Activated CD4-positive, CD25-positive, alpha-beta regulatory T cell (primary cell): Measurements from ENCODE around the gene OR1F1.
"Not testable (repeated sequence)": the region's sequence is repeated elsewhere in the genome, so short reads cannot be mapped to it uniquely, and the experiment has no call there.

Source experiments
- DNase-seq, 4 experiments: peaks; one replicate each; lab custom pipeline; 2025; lab: John Stamatoyannopoulos, UW

The OR1F1 gene

DNA sequence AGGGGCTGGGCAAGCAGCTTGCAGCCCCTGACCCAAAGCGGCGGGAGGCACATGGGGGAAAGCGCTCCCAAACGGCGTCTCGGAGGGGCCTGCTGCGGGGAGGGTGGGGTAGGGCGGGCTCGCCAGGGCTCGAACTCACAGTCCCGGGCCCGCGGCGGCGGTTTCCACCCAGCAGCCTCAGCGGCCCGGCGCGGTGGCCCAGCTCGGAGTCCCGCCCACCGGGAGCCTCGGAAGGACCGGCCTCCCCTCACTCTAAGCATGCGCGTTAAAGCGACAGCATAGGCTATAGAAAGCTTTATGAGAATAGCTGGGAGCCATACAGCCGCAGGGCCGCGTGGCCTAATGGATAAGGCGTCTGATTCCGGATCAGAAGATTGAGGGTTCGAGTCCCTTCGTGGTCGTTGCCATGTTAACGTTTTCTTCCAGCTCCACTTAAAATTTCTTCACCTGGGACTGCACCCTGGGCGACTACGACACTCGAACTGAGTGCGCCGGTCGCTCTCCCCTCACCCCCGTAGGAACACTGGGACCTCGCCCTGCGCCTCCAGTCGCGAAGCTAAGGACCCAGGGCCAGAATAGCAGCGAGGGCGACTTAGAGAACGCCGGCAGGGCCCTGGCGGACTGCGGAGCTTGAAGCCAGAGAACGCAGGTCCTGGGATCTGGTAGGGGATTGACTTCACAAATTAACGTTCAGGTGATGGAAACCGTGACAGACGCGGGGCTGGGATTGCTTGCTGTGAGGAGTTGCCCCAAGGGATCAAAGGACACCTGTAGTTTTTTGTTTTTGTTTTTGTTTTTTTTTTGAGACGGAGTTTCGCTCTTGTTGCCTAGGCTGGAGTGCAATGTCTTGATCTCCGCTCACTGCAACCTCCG, 37.4 kb upstream of the OR1F1 start:
- peak; percentile 88 to 99 (median 94) for DNase-seq

DNA sequence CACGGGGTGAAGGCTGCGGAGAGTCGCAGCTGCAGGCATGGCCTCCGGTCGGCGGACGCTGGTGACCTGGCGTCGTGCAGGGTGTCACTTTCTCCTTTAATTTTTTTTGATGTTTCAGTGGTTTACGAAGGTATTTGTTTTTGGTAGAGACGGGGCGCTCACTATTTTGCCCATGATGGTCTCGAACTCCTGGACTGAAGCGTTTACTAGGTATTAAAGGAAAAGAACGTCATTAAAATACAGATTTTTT, 36.1 kb upstream of the OR1F1 start:
- no peak for DNase-seq

DNA sequence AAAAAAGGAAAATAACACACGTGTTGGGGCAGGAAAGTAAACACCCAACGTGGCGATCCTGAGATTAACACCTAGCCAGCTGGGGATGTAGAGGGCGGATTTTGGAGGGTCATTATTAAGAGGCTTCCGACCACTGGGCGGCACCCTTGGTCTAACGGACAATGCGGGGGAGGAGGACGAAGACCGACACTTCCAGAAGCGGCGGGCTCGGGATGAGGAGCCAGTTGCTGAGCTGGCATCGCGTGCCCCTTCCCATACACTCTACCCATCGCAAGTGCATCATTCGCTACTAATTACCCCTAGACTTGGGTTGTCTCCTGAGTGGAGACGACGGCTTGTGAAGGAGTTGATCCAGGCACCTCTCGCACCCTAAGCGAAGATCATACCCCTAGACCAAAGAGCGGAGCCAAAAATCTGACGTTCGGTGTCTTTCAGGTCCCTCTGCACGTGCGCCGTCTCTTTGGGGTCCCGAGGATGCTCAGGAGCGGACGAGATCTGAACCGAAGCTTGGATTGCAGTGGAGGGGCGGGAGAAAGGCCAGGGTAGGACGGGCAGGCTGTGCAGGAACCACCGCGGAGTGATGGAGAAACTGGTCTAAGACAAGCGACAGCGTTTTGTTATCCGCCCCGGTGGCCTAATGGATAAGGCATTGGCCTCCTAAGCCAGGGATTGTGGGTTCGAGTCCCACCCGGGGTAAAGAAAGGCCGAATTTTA, 35.6 kb upstream of the OR1F1 start:
- DNase-seq = peak; percentile 25 to 67 (median 46)

DNA sequence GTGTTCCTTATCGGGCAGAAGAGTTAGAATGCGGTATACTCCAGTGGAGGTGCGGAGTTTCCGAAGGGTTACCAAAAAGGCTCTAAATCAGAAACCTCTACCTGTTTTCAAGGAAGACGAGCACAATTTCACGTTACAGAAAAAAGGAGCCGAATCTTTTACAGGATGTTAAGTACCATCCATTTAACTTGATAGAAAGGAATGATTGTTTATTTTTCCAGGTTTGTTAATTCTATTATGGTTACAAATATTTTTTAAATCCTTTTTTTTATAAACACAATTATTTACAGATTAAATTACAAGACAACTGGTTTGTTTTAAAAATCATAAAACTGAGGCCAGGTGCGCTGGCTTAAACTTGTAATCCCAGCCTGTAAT, 35.0 kb upstream of the OR1F1 start:
- DNase-seq = no peak

DNA sequence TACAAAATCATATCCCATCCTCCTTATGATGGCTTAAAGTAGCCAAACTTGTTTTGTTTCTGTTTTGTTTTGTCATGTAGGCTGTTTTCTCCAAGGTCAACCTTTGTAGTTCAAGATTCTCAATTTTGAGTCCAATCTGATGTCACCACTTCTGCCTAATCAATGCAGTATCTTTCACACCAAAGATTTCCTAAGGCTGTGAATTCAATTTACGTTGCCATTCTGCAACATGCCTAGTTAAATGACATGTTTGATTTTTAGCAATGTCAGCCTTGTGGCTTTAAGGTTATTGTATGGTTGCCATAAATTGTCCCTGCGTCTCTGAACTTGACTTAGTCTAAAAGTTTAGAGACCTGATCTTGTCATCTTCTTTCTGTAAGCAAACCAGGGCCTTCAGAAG, 32.8 kb upstream of the OR1F1 start:
- DNase-seq = no peak

DNA sequence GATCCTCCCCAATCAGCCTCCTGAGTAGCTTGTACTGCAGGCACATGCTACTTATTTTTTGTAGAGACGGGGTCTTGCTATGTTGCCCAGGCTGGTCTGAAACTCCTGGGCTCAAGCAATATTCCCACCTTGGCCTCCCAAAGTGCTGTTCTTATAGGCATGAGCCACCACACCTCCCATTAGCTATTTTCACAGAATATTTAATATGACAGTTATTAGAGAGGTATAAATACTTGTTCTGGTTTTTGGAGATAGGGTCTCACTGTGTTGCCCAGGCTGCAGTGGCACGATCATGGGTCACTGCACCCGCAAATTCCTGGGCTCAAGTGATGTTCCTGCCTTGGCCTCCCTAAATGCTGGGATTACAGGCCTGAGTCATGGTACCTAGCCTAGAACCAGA, 32.0 kb upstream of the OR1F1 start:
- no peak for DNase-seq

DNA sequence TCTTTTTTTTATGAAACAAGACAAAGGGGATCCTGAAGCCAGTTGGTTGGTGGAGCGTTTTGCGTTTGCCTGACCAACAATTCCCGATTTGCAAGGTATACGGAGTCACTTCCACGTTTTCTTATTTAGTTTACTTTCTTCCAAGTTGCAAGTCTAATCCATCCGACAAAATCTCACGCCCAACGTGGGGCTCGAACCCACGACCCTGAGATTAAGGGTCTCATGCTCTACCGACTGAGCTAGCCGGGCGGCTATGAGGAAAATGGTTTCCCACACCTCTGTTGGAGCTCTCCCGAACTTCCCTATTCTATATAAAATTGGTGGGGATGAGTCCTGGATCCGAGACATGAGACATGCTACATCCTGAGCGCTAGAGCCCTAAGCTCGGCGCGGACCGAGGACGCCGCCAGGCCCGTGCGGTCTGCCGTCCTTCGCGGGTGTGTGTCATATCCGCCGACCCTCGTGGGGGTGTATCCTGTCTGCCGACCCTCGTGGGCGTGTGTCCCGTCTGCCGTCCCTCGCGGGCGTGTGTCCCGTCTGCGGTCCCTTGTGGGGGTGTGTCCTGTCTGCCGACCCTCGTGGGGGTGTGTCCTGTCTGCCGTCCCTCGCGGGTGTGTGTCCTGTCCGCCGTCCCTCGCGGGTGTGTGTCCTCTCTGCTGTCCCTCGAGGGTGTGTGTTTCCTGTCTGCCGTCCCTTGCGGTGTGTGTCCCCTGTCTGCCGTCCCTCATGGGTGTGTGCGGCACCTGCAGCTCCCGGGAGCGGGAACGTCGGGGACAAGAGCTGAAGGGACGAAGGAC, 30.6 kb upstream of the OR1F1 start:
- DNase-seq = peak in 2 of 4 experiments; percentile 31 to 33

DNA sequence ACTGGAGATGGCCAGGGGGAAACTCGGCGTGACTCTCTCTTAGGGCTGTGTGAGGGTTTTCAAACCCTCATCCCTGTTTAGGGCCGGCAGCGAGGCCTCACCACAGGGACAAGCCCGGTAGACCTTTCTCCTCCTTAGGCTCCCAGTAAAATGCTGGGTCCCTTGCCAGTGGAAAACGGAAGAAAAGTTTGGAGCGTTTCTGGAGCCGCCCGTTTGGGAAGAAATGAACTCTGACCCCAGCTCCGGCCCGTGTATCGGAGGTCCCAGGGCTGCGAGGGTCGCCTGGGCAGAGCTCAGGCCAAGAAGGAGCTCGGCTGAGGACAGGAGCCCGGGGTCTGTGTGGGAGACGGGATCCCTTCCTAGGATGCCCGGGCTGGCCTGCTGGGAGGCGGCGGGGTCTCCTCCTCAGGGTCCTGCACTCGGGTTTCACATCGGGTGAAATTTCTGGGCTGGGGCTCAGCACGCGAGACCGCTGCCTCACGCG, 29.9 kb upstream of the OR1F1 start:
- DNase-seq = no peak

DNA sequence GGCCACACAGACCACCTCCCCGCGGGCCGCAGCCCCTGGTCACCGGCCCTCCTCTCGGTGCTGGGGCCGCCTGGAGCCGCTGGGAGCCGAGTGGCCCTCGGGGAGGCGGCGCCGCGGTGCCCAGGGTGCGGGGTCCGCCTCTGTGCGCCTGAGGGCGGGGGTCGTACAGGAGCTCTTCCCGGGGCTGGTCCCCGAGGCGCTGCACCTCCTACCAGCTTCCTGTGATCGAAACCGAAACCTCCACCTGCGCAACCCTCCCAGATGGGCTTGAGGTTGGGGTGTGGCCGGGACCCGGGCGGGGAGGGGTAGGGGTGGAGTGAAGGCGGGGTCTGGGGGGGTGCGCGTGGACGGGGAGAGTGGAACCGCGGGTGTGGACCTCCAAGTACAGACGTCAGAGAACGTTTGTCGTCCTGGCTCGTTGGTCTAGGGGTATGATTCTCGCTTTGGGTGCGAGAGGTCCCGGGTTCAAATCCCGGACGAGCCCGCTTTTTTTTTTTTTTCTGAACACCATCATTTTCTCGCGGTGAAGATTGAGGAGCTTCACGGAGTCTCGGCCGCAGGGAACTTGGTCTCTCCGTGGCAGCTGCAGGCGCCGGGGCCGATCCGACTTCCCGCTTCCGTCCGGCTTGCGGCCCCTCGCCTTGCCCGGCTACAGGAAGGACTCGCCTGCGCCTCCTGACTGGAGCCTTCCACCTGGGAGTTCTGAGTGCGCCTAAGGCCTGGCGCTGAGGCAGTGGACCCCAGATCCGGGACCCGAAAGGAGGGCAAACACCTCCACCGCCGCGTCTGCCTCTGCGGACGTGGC, 29.3 kb upstream of the OR1F1 start:
- peak; percentile 70 to 91 (median 80) for DNase-seq

DNA sequence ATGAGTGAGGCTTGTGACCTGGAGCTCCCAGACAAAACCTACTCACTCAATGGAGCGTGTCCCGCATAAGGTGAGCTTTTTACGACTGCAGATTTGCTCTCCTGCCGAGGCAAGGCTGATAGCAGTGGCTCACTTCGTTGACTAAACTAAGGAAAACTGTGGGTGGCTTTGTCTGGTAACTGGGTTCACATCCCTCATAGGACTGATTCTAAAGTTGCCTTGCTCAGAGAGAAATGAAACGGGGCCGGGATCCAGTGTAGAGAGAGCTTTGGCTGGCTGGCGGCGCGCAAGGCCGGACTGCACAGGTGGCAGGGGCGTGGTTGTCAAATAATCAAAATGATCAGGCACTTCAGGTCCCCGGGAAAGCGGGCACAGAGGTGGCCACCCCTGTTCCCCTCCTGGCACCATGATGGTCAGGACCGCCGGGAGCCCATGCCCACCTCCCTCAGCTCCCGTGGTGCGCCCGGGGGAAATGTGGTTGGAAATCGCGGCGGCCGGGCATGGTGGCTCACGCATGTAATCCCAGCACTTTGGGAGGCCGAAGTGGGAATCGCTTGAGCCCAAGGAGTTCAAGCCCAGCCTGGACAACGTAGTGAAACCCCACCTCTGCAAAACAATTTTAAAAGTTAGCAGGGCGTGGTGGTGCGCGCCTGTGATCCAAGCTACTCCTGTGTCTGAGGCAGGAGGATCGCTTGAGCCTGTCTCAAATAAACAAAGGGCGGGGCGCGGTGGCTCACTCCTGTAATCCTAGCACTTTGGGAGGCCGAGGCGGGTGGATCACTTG, 26.6 kb upstream of the OR1F1 start:
- DNase-seq = no peak

DNA sequence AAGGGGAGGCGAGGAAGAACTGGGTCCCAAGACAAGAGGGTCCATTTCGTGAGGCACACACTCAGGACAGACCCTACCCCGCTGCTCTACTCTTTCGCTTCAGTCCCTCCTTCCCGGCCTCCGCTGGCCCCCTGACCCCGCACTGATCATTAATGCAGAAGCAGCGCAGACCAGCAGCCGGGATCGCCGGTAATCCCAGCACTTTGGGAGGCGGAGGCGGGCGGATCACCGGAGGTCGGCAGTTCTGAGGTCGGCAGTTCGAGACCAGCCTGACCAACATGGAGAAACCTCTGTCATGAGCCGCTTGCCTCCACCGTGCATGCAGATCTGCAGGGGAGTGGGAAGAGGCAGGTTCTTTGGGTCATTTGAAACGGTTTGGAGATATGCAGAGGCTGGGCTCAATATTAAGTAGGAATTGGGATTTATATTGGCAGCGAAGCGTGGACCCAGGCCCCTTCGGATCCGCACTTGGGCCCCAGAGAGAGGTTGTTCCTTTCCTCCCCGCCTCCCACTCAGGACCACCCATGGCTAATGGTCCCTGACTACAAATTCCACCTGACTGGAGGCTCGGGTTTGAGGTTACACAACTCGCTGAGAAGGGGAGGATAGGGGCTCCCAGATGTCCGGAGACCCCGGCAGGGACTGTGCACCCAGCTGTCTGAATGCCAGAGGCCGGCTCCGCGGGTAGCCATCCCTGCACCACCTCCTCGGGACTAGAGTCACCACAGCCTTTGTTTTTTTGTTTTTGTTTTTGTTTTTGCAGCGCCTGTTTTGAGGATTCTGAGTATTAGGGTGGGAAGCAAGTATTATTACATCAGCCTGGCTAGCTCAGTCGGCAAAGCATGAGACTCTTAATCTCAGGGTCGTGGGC, 23.6 kb upstream of the OR1F1 start:
- DNase-seq = no peak

DNA sequence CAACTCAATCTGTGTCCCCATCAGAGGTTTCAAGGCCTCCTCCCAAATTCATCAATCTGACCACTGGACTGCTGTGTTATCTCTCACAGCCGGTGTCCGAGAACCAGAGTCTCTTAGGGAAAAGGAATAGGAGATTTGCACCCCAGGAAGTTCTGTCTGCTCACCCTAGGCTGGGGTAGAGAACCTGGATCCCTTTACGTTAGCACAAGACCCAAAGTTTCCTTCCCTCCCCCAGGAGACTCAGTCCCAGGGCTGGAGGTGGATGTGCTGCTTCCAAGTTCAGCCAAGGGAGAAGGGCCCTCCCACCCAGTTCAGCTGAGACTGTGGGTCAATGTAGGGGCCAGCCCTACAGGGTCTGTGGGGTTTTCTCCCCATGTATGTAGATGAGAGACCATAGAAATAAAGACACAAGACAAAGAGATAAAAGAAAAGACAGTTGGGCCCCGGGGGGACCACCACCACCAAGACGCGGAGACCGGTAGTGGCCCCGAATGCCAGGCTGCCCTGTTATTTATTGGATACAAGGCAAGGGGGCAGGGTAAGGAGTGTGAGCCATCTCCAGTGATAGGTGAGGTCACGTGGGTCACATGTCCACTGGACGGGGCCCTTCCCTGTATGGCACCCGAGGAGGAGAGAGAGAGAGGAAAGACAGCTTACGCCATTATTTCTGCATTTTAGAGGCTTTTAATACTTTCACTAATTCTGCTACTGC, 22.7 kb upstream of the OR1F1 start:
- no peak for DNase-seq

DNA sequence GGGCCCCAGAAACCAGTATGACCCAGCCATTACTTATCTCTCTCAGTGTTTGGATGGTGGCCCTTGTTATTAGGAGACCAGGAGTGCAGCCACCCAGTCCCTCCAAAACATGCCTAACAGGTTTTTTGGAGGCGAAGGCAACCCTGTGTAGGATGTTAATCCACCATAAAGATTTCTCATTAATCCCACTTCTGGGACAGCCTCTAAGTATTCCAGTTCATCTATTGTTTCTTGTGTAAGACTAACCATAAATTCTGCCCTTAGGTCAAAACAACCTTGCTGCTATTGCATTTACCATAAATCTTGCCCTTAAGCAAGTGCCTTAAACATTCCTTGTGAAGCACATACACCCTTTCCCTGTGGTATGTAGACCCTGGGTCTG, 21.5 kb upstream of the OR1F1 start:
- no peak for DNase-seq

DNA sequence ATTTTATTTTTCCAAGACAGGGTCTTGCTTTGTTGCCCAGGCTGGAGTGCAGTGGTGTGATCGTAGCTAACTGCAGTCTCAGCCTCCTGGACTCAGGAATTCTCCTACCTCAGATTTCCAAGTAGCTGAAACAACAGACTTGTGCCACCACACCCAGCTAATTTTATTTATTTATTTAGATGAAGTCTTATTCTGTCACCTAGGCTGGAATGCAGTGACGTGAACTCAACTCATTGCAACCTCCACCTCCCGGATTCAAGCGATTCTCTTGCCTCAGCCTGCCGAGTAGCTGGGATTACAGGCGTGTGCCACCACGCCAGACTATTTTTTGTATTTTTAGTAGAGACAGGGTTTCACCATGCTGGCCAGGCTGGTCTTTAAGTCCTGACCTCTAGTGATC, 19.3 kb upstream of the OR1F1 start:
- not testable (repeated sequence) for DNase-seq

DNA sequence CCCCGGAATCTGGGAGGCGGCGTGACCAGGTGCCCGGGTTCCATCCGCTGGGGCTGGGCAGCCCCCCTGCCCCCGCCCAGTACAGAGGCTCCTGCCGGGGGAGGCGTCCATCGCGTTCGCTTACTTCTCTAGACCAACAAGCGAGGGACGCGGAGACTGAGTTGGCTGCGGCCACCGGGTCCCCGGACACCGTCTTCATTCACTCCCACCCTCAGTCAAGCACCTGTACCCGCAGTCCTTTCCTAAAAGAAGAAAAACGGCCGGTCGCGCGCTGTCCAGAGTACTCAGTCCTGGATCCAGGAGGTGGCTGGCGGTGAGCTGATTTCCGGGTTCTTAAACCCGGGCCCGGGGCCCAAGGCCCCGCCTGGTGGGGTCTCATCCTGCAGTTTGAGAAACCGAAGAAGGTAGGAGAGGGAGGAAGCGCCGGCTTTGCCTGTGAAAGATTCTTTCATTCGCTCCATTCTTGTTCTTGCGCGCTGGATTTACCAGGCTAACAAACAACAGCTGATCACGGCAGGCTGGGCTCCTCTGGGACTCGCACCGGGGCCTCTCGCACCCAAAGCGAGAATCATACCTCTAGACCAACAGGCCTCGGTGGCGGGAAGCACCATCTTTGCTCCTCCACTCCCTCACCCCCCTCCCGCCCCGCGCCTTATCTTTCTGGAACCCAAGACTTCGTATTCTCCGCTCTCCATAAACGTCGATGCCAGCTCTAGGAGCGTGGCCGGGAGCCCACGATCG, 17.4 kb upstream of the OR1F1 start:
- DNase-seq = no peak

DNA sequence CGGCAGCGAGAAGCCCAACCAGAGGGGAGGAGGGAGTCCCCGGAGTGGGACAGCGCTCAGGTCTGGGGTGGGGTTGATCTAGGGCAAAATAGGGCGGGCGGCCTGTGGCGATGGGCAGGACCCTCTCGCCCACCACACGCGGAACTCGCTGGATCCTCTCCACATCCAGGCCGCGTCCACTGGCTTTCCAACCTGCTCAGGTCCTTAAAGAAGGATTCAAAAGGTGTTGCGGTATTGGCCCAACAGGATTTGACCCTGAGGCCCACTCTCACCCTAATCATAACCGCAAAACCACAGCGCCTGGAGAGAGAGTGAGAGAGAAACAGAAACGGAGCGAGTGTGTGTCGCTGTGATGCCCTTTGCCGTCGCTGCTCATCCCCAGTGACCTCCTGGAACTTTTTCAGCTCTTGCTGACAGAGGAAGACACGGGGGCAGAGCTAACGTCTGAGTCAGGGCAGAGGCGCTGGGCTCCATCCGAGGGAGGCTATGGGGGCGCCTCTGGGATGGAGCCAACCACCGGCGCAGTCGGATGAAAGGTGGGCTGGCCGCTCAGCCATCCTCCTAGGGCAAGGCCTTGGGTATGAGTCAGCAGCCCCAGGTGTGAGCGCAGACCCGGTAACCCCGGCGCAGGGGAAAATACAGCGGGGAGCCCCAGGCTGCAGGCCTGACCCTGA, 16.7 kb upstream of the OR1F1 start:
- DNase-seq = no peak

DNA sequence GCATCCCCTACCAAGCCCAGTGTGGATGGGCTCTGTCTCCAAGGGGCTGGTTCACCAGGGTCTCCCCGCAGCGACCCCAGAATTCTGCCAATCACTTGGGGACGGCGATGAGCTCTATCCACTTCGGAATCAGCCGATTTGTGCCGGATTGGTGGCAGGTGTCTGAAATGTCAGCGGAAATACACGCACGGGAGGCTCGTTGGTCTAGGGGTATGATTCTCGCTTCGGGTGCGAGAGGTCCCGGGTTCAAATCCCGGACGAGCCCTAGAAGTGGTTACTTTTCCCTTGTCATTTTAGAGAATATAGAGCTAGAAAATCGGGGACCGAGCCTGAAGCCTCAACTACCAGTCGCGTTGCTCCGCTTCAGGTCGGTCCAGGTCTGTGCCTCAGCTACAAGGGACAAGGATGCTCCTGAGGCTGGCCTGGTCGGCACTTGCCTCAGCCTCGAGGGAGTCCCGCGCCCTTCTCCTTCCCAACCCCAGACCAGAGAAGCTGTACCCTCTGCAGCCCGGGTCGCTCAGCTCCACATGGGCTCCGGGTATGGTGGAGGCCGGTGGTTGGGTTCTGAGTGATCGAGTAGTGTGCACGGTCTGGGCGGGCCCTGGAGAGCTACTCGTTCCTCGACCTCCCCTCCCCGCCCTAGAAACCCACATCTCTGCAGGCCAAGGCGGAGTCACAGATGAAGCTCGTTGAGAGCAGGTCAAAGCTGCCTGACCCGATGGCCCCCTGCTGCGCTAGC, 16.0 kb upstream of the OR1F1 start:
- peak in 1 of 4 experiments; percentile 47 for DNase-seq
